ENCODE results near the gene ZDHHC12. TPM values are rescaled to one million over a fixed set of nuclear protein-coding genes. Genes with fewer than 3 reads are reported as not detected.

Gene ZDHHC12
- total RNA-seq, 2 donors from 2014 or later = 50.5 to 59.6 TPM

- H3K4me3 ChIP-seq (ENCODE audit: low read length) = no peak overlapping the region
- Mint-ChIP-seq H3K9me3 (no peaks in the 10 kb centered on the region), H3K4me1 (peaks cover 14% of the 10 kb centered on the region), H3K27ac (peak overlapping the region; percentile 6), H3K27me3 (ENCODE audit: insufficient read depth) (no peaks in the 10 kb centered on the region), H3K36me3 (ENCODE audit: low read depth) (peaks cover 7% of the 10 kb centered on the region), H3K4me3 (no peak overlapping the region)
- no peaks in the 10 kb centered on the region for H3K27me3 ChIP-seq (ENCODE audit: control insufficient read depth, insufficient read depth, low read length, poor library complexity, severe bottlenecking)
- no peak overlapping the region for H3K27ac ChIP-seq (ENCODE audit: low read depth, low read length)
- H3K9ac ChIP-seq (ENCODE audit: extremely low read depth, low read length, poor library complexity, severe bottlenecking) = no peak overlapping the region
- TF ChIP-seq, protein P1, sequence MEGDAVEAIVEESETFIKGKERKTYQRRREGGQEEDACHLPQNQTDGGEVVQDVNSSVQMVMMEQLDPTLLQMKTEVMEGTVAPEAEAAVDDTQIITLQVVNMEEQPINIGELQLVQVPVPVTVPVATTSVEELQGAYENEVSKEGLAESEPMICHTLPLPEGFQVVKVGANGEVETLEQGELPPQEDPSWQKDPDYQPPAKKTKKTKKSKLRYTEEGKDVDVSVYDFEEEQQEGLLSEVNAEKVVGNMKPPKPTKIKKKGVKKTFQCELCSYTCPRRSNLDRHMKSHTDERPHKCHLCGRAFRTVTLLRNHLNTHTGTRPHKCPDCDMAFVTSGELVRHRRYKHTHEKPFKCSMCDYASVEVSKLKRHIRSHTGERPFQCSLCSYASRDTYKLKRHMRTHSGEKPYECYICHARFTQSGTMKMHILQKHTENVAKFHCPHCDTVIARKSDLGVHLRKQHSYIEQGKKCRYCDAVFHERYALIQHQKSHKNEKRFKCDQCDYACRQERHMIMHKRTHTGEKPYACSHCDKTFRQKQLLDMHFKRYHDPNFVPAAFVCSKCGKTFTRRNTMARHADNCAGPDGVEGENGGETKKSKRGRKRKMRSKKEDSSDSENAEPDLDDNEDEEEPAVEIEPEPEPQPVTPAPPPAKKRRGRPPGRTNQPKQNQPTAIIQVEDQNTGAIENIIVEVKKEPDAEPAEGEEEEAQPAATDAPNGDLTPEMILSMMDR (conservative IDR thresholded peaks at IDR 0.05) = no peak
- no peaks in the 10 kb centered on the region for H3K4me1 ChIP-seq (ENCODE audit: control insufficient read depth, insufficient read depth, low read length)
- no peaks in the 10 kb centered on the region for H3K9me3 ChIP-seq (ENCODE audit: control insufficient read depth, low read length)
- WGBS, 2 experiments (ENCODE audit: insufficient coverage in 1 of 2, insufficient read length in 1 of 2) = 86 to 91% methylated on average over 6 to 9 of the region's 9 CpGs
- no peak for DNase-seq
- H3K36me3 ChIP-seq (ENCODE audit: control insufficient read depth, insufficient read depth, low read length) = peaks cover 6% of the 10 kb centered on the region
Observed at GRCh38 chr9:128762671-128763449, 38.9 kb upstream of the ZDHHC12 start.

GRCh38 chr9:128757602-128758001 lies 33.7 kb upstream of the ZDHHC12 start:
- H3K4me3 Mint-ChIP-seq = no peak overlapping the region
- no peak for DNase-seq

DNA sequence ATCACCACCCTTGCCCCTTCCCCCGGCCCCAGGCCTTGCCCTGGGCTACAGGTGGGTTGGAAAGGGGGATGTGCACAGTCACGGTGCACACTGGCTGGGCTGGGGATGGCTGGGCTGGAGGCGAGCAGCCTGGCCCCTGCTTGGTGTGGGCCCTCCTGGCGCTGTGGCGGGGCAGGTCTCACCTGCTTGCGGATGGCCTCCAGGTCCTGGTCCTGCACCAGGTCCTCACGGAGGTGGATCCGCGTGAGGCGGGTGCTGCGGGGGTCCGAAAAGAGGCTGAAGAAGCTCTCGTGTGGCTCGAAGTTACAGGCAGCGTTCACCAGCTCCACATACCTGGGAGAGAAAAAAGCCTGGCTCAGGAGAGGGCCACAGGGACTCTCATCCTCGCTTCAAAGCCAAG lies 29.7 kb upstream of the ZDHHC12 start:
- H3K4me3 Mint-ChIP-seq = no peak overlapping the region
- Histone ChIP-seq H3K9ac (ENCODE audit: extremely low read depth, low read length, poor library complexity, severe bottlenecking) (no peak overlapping the region), H3K36me3 (ENCODE audit: control insufficient read depth, insufficient read depth, low read length) (peaks cover 31% of the 10 kb centered on the region), H3K4me1 (ENCODE audit: control insufficient read depth, insufficient read depth, low read length) (no peaks in the 10 kb centered on the region), H3K27me3 (ENCODE audit: control insufficient read depth, insufficient read depth, low read length, poor library complexity, severe bottlenecking) (no peaks in the 10 kb centered on the region), H3K4me3 (ENCODE audit: low read length) (no peak overlapping the region), H3K9me3 (ENCODE audit: control insufficient read depth, low read length) (no peaks in the 10 kb centered on the region), H3K27ac (ENCODE audit: low read depth, low read length) (no peak overlapping the region)
- H3K27ac Mint-ChIP-seq = no peak overlapping the region
- no peaks in the 10 kb centered on the region for H3K27me3 Mint-ChIP-seq (ENCODE audit: insufficient read depth)
- no peaks in the 10 kb centered on the region for H3K9me3 Mint-ChIP-seq
- no peak for DNase-seq
- peaks cover 12% of the 10 kb centered on the region for H3K36me3 Mint-ChIP-seq (ENCODE audit: low read depth)
- TF ChIP-seq, protein P1 (conservative IDR thresholded peaks at IDR 0.05) = no peak
- H3K4me1 Mint-ChIP-seq = no peaks in the 10 kb centered on the region
- WGBS, 2 experiments (ENCODE audit: insufficient coverage in 1 of 2, insufficient read length in 1 of 2) = 93 to 98% methylated on average over 13 to 16 of the region's 16 CpGs

More at GRCh38 chr9:128757602-128758001, 33.7 kb upstream of the ZDHHC12 start:
- peaks cover 13% of the 10 kb centered on the region for H3K36me3 ChIP-seq (ENCODE audit: control insufficient read depth, insufficient read depth, low read length)
- 90 to 94% methylated on average over 5 to 6 of the region's 6 CpGs for WGBS, 2 experiments (ENCODE audit: insufficient coverage in 1 of 2, insufficient read length in 1 of 2)
- no peak overlapping the region for H3K9ac ChIP-seq (ENCODE audit: extremely low read depth, low read length, poor library complexity, severe bottlenecking)
- Mint-ChIP-seq H3K27ac (no peak overlapping the region), H3K36me3 (ENCODE audit: low read depth) (peaks cover 5% of the 10 kb centered on the region), H3K9me3 (no peaks in the 10 kb centered on the region), H3K27me3 (ENCODE audit: insufficient read depth) (no peaks in the 10 kb centered on the region), H3K4me1 (no peaks in the 10 kb centered on the region)
- H3K27me3 ChIP-seq (ENCODE audit: control insufficient read depth, insufficient read depth, low read length, poor library complexity, severe bottlenecking) = no peaks in the 10 kb centered on the region
- H3K27ac ChIP-seq (ENCODE audit: low read depth, low read length) = no peak overlapping the region
- TF ChIP-seq, protein P1 (conservative IDR thresholded peaks at IDR 0.05) = no peak
- no peaks in the 10 kb centered on the region for H3K4me1 ChIP-seq (ENCODE audit: control insufficient read depth, insufficient read depth, low read length)
- no peak overlapping the region for H3K4me3 ChIP-seq (ENCODE audit: low read length)
- H3K9me3 ChIP-seq (ENCODE audit: control insufficient read depth, low read length) = no peaks in the 10 kb centered on the region
